ENCODE results near the gene XPO5.

DNA sequence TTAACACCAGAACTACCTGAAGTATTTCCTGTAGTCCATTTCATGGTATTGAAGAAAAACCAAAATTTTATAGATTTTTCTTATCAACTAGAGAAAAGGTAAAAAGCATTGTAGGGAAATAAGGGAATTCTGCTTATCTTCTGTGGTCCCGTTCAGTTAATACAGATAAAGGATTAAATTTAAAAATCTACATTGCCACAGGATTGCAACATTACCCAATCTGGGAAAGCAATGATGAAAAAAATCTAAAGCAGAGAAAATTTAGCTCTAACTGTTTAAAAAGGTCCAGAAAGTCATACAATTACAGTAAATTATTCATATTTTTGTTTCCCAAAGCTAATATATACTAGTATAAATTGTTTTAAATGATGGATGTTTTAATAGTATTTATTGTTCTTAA, 18.1 kb upstream of the XPO5 start:
- TF ChIP-seq POLR2A (IDR thresholded peaks at IDR 0.05) = no peak
- TF ChIP-seq, protein P1, sequence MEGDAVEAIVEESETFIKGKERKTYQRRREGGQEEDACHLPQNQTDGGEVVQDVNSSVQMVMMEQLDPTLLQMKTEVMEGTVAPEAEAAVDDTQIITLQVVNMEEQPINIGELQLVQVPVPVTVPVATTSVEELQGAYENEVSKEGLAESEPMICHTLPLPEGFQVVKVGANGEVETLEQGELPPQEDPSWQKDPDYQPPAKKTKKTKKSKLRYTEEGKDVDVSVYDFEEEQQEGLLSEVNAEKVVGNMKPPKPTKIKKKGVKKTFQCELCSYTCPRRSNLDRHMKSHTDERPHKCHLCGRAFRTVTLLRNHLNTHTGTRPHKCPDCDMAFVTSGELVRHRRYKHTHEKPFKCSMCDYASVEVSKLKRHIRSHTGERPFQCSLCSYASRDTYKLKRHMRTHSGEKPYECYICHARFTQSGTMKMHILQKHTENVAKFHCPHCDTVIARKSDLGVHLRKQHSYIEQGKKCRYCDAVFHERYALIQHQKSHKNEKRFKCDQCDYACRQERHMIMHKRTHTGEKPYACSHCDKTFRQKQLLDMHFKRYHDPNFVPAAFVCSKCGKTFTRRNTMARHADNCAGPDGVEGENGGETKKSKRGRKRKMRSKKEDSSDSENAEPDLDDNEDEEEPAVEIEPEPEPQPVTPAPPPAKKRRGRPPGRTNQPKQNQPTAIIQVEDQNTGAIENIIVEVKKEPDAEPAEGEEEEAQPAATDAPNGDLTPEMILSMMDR (IDR thresholded peaks at IDR 0.05) = no peak

Data from right lobe of liver (tissue), 4 donors.